ENCODE results near the gene CLHC1.
"Not testable (repeated sequence)": the region's sequence is repeated elsewhere in the genome, so short reads cannot be mapped to it uniquely, and the experiment has no call there.

Gene CLHC1

DNA sequence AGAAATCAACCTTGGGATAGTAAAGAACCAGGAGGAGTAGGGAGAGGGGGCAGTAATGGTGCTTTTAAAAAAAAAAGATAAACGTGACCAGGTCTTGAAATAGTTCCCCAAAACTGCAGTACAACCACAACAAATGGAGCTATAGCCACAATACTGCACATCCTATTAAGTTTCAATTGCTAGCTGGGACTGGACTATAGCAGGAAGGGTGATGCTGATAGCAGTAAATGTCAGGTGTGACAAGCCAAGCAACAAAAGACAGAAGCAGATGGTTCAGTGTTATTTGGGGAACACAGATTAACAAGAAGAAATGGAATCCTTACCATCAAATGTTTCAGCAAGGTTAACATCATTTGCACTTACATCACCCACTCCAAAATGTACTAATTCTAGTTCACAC lies 10.5 kb upstream of the CLHC1 start:
- no peak for DNase-seq (ENCODE audit: low spot score in 2 of 2)
- Histone ChIP-seq H3K9me3 (no peaks in the 10 kb centered on the region), H3K27me3 (ENCODE audit: low read depth) (no peaks in the 10 kb centered on the region), H3K4me1 (0 out of 2 replicates have a peak, but pooled peaks cover 5% of the 10 kb centered on the region), H3K4me3 (no peak overlapping the region), H3K36me3 (replicated peaks) (peaks cover 44% of the 10 kb centered on the region)
- in situ Hi-C loops (cut with MboI; ENCODE audit: low sequenced_read_pairs): no loop called here

DNA sequence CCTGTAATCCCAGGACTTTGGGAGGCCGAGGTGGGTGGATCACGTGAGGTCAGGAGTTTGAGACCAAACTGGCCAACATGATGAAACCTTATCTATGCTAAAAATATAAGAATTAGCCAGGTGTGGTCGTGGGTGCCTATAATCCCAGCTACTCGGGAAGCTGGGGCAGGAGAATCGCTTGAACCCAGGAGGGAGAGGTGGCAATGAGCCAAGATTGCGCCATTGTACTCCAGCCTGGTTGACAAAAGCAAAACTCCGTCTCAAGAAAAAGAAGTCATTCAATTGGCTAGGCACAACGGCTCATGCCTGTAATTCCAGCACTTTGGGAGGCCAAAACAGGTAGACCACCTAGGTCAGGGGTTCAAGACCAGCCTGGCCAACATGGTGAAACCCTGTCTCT lies 9.5 kb upstream of the CLHC1 start:
- in situ Hi-C loops (cut with MboI; ENCODE audit: low sequenced_read_pairs); H3K27me3 ChIP-seq (ENCODE audit: low read depth); DNase-seq (ENCODE audit: low spot score in 2 of 2); H3K4me1 ChIP-seq; H3K4me3 ChIP-seq; H3K9me3 ChIP-seq: not testable (repeated sequence)
- peaks cover 42% of the 10 kb centered on the region for H3K36me3 ChIP-seq (replicated peaks)

DNA sequence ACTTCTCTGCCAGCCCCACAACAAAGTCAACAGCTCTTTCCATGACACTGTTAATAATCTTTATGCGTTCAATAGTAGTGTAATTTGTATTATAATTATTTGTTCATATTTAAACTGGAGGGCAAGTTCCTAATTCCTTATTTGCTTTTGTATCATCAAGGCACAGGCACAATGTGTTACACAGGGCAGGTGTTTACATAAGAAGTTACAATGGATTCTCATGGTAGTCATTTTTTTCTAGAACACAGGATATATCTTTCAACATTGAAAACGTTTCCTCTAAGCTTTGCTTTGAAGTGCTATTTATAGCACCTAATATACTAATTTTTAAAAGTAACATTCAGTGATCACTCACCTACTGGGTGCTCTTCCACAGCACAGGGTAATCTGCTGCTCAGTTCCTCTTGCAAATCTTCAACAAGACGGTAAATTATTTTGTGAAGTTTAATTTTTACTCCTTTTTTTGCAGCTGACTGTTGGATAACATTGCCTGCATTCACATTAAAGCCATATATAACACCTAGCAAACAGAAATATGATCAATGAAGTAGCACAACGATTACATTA lies 7.6 kb upstream of the CLHC1 start:
- Histone ChIP-seq H3K36me3 (replicated peaks) (peaks cover 51% of the 10 kb centered on the region), H3K4me1 (peaks cover 14% of the 10 kb centered on the region), H3K4me3 (no peak overlapping the region), H3K27me3 (ENCODE audit: low read depth) (no peaks in the 10 kb centered on the region), H3K9me3 (no peaks in the 10 kb centered on the region)
- no peak for DNase-seq (ENCODE audit: low spot score in 2 of 2)
- in situ Hi-C loops (cut with MboI; ENCODE audit: low sequenced_read_pairs): no loop called here

DNA sequence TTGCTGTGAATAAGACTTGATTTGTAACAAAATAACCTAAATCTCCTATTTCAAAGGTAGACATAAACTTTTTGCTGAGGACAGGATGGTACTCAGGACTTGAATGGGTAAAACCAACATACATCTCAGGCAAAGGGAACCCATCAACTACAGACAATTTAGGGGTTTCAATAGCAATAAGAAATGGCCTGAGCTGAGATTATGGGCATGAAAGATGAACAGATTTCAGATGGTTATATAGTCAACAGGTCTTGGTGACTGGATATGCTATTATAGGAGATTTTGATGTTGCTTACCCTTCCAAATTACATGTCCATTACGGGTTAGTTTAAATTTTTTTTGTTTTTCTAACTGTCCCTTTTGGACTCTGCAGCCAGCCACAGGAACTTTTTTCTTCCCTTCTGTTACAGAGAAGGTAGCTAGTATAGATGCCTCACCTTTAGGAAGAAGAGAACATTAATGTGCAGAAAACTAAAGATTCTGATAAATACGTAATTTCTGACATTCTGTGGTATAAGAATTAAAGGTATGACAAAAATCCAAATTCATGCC lies 5.0 kb upstream of the CLHC1 start:
- H3K36me3 ChIP-seq (replicated peaks): peaks cover 61% of the 10 kb centered on the region
- in situ Hi-C loops (cut with MboI; ENCODE audit: low sequenced_read_pairs): no loop called here
- H3K27me3 ChIP-seq (ENCODE audit: low read depth): no peaks in the 10 kb centered on the region
- peaks cover 25% of the 10 kb centered on the region for H3K4me1 ChIP-seq
- DNase-seq (ENCODE audit: low spot score in 2 of 2): no peak
- H3K4me3 ChIP-seq: no peak overlapping the region
- no peaks in the 10 kb centered on the region for H3K9me3 ChIP-seq

- Histone ChIP-seq H3K36me3 (replicated peaks) (peaks cover 60% of the 10 kb centered on the region), H3K4me1 (peaks cover 26% of the 10 kb centered on the region), H3K4me3 (no peak overlapping the region), H3K27me3 (ENCODE audit: low read depth) (no peaks in the 10 kb centered on the region), H3K9me3 (no peaks in the 10 kb centered on the region)
- no peak for DNase-seq (ENCODE audit: low spot score in 2 of 2)
- in situ Hi-C loops (cut with MboI; ENCODE audit: low sequenced_read_pairs): no loop called here
Measured at GRCh38 chr2:55235724-55236538, 3.8 kb upstream of the CLHC1 start.

DNA sequence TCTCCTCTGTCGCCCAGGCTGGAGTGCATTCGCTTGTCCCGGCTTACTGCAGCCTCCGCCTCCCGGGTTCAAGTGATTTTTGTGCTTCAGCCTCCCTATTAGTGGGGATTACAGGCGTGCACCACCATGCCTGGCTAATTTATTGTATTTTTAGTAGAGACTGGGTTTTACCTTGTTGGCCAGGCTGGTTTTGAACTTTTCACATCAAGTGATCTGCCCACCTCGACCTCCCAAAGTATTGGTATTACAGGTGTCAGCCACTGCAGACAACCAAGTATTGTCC lies 1.5 kb upstream of the CLHC1 start:
- Histone ChIP-seq H3K4me3 (peak overlapping the region; percentile 86), H3K9me3 (no peaks in the 10 kb centered on the region), H3K27me3 (ENCODE audit: low read depth) (no peaks in the 10 kb centered on the region), H3K36me3 (replicated peaks) (peaks cover 50% of the 10 kb centered on the region), H3K4me1 (peaks cover 22% of the 10 kb centered on the region)
- in situ Hi-C loops (cut with MboI; ENCODE audit: low sequenced_read_pairs): no loop called here
- no peak for DNase-seq (ENCODE audit: low spot score in 2 of 2)

- in situ Hi-C loops (cut with MboI; ENCODE audit: low sequenced_read_pairs): no loop called here
- DNase-seq (ENCODE audit: low spot score in 2 of 2): peak in 1 of 2 experiments; percentile 48
- H3K4me1 ChIP-seq: peaks cover 22% of the 10 kb centered on the region
Measured at GRCh38 chr2:55232863-55233657, 967 bp upstream of the CLHC1 start.

GRCh38 chr2:55231546-55232083 lies 478 bp downstream of the CLHC1 start:
- in situ Hi-C loops (cut with MboI; ENCODE audit: low sequenced_read_pairs): no loop called here
- Histone ChIP-seq H3K36me3 (replicated peaks) (peaks cover 41% of the 10 kb centered on the region), H3K4me1 (peaks cover 22% of the 10 kb centered on the region), H3K27me3 (ENCODE audit: low read depth) (no peaks in the 10 kb centered on the region), H3K4me3 (peak overlapping the region; percentile 86), H3K9me3 (no peaks in the 10 kb centered on the region)
- DNase-seq (ENCODE audit: low spot score in 2 of 2): no peak

More at GRCh38 chr2:55232863-55233657, 967 bp upstream of the CLHC1 start:
- peaks cover 48% of the 10 kb centered on the region for H3K36me3 ChIP-seq (replicated peaks)
- H3K27me3 ChIP-seq (ENCODE audit: low read depth): no peaks in the 10 kb centered on the region
- peak overlapping the region; percentile 86 for H3K4me3 ChIP-seq
- no peaks in the 10 kb centered on the region for H3K9me3 ChIP-seq

GRCh38 chr2:55230551-55230950 lies 1.5 kb downstream of the CLHC1 start:
- DNase-seq (ENCODE audit: low spot score in 2 of 2): no peak
- Histone ChIP-seq H3K9me3 (no peaks in the 10 kb centered on the region), H3K27me3 (ENCODE audit: low read depth) (no peaks in the 10 kb centered on the region), H3K4me3 (no peak overlapping the region), H3K36me3 (replicated peaks) (peaks cover 30% of the 10 kb centered on the region), H3K4me1 (peaks cover 21% of the 10 kb centered on the region)
- in situ Hi-C loops (cut with MboI; ENCODE audit: low sequenced_read_pairs): no loop called here

DNA sequence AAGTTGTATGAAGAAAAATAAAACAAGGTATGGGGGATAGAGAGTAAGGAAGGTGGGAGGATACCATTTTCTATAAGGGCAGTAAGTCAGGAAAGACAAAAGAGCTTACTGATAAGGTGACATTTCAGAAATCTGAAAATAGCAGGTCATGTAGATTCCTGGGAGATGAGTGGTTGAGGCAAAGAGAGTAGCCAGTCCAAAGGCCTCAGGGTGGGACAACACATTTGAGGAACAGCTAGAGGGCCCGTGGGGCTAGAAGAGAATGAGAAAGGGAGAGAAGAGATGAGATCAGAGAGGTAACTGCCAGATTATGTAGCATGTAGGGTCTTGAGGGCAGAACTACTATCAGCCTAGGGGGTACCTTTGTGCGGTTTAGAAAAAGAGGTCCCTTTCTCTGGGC lies 2.9 kb downstream of the CLHC1 start:
- Histone ChIP-seq H3K27me3 (ENCODE audit: low read depth) (no peaks in the 10 kb centered on the region), H3K36me3 (replicated peaks) (peaks cover 17% of the 10 kb centered on the region)

GRCh38 chr2:55228226-55228563 lies 3.9 kb downstream of the CLHC1 start:
- no peak for DNase-seq (ENCODE audit: low spot score in 2 of 2)
- Histone ChIP-seq H3K4me1 (0 out of 2 replicates have a peak, but pooled peaks cover 2% of the 10 kb centered on the region), H3K27me3 (ENCODE audit: low read depth) (no peaks in the 10 kb centered on the region), H3K4me3 (no peak overlapping the region), H3K36me3 (replicated peaks) (peaks cover 7% of the 10 kb centered on the region), H3K9me3 (no peaks in the 10 kb centered on the region)
- in situ Hi-C loops (cut with MboI; ENCODE audit: low sequenced_read_pairs): no loop called here

More for the DNA sequence above, 2.9 kb downstream of the CLHC1 start:
- Histone ChIP-seq H3K9me3 (no peaks in the 10 kb centered on the region), H3K4me3 (no peak overlapping the region), H3K4me1 (peaks cover 7% of the 10 kb centered on the region)
- no peak for DNase-seq (ENCODE audit: low spot score in 2 of 2)
- in situ Hi-C loops (cut with MboI; ENCODE audit: low sequenced_read_pairs): no loop called here

DNA sequence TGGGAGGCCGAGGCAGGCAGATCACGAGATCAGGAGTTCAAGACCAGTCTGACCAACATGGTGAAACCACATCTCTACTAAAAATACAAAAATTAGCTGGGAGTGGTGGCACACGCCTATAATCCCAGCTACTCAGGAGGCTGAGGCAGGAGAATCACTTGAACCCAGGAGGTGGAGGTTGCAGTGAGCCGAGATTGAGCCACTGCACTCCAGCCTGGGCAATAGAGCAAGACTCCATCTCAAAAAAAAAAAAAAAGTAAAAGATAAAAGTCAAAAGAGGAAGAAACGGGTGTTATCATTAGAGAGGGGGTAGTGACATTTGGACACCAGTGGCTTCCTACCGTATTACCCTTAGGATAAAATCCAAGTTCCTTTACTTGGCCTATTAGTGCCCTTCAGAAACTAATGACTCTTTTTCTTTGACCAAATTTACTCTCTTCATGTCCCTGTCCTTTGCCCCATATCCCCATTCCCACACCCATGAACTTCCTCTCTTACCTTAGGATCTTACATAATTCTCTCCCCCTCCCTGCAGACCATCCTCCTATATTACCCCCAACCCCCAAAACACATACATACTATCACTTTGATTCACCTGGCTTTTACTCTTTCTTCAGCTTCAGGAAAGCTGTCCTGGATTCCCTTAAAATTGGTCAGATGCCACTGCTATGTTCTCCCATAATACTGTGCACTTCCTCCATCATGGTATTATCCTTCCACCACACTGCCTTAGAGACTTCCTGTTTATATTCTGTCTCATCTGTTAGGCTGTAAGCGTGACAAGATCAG lies 4.5 kb downstream of the CLHC1 start:
- H3K4me1 ChIP-seq; DNase-seq (ENCODE audit: low spot score in 2 of 2); in situ Hi-C loops (cut with MboI; ENCODE audit: low sequenced_read_pairs); H3K27me3 ChIP-seq (ENCODE audit: low read depth); H3K36me3 ChIP-seq (replicated peaks); H3K4me3 ChIP-seq; H3K9me3 ChIP-seq: not testable (repeated sequence)

GRCh38 chr2:55225481-55226020 lies 6.5 kb downstream of the CLHC1 start:
- Histone ChIP-seq H3K4me1 (no peaks in the 10 kb centered on the region), H3K27me3 (ENCODE audit: low read depth) (no peaks in the 10 kb centered on the region), H3K36me3 (replicated peaks) (no peaks in the 10 kb centered on the region), H3K9me3 (no peaks in the 10 kb centered on the region), H3K4me3 (no peak overlapping the region)
- no peak for DNase-seq (ENCODE audit: low spot score in 2 of 2)
- in situ Hi-C loops (cut with MboI; ENCODE audit: low sequenced_read_pairs): no loop called here
